Mesenteric fat pad (tissue), 1 donor: ENCODE results near the gene MLLT10. TPM values are rescaled to one million over a fixed set of nuclear protein-coding genes. Genes with fewer than 3 reads are reported as not detected.
"Not testable (repeated sequence)": the region's sequence is repeated elsewhere in the genome, so short reads cannot be mapped to it uniquely, and the experiment has no call there.

Experiments used
- DNase-seq: peaks from one replicate; pipeline ENCODE4 v3.0.0-alpha.2; 2020; ENCODE audit warnings: low spot score
- total RNA-seq: library from RNA; stranded (reverse); fragmentation: NEBNext Ultra II Directional; extraction: Animal tissue kit (Norgen Biotek cat#: 25700); gene quantifications from one replicate; pipeline ENCODE4 v1.2.1, GENCODE V29; 2021
- donor health status: DM: yes; HTN: yes; CAD: no.

MLLT10 gene
- total RNA-seq, 1 donor from 2014 or later = 42.1 TPM

DNA sequence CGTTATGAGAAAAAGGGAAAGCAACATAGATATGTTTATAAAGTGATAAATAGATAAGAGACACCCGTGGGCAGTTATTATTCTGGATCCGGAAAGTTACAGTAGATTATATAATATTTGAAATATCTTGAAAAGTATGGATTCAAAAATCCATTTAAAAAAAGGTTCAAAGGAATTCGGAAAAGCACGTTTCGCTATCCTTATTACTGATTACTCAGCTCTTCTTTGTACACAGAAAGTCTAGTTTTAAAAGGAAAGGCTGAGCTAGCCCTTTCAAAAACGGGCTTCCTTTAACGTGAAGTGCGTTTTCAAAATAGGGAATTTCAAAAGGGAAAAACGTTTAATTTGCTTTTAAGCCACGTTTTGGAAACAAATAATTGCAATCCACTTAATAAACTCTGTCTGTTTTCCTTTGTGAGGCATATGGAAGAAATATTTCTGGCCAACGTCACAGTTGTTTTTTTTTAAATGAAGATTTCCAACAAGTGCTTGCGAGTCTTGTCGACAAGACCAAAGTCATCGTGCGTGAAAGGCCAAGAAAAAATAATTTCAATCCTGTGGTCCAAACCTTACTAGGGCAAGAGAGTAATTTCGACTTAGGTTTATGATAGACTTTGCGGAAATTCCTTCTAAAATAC lies 6.3 kb upstream of the MLLT10 start:
- no peak for DNase-seq

- no peak for DNase-seq
Observed at GRCh38 chr10:21528236-21529031, 5.6 kb upstream of the MLLT10 start.

DNA sequence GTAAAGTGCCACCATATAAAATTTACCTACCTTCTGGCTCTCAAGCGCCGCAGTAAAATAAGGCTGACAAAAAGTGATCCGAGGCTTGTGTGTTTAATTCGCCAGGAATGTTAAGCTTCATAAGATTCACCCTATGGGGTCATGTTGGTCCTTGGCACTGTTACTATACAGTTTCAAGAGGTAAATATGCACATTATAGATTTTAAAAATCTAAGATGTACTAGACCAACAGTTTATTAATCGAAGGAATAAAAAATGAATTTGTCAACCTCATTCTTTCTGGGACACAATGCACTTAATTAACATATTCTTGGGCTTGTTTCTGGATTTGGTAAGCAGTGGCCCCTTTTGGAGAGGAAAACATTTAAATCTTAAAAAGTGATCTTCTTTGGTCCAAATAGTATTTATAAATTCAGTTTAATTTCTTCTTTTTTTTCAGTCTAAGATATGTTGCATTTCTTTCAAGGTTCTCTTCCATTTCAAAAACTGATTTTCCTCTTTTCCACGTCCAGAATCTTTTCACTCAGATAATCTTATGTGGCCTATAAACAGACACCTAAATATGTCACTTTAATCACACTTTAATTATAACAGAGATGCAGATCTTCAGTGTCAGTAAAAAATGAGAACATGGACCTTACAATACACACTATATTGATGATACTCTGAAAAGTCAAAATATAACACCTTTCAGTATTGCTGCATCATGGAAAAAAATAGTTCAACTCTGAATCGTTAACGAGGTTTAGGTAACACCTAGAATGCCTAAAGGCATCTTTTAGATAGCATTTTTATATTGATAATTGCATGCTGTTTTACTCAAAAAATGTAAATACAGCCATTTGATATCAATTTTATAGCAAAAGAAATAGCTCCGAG lies 4.8 kb upstream of the MLLT10 start:
- DNase-seq = no peak

DNA sequence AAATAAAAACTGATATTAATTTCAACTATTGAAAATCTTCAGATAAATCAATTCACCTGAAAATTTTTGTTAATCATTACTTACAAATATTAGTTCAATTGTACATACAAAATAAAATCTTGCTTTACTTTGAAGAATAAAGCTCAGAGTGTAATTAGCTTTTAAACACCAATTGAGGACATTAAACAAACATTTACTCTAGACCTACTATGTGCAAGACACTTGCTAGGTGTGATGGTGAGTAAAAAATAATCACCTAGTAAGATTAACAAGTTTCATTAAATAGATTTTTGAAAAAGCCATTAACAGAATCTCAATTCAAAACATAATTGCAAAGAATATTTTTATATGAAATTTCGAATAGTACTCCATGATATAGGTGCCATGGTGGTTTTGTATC lies 3.9 kb upstream of the MLLT10 start:
- DNase-seq = no peak

DNA sequence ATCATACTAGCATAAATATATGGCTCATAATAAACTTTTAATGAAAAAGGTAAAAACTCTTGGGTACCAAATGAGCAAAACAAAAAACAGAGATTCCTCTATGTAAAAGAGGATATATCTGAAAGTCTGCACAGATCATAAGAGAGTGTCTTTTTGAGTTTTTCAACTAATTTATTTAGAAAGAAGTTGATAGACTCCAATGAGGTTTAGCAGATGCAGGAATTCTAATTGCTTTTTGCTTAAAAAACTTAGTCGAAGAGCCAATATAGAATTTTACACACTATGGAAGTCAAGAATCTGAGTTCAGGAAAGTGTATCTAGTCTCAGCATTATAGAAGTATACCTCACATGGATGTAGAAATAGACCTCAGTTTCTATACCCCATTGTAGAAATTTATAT lies 3.4 kb upstream of the MLLT10 start:
- no peak for DNase-seq

DNA sequence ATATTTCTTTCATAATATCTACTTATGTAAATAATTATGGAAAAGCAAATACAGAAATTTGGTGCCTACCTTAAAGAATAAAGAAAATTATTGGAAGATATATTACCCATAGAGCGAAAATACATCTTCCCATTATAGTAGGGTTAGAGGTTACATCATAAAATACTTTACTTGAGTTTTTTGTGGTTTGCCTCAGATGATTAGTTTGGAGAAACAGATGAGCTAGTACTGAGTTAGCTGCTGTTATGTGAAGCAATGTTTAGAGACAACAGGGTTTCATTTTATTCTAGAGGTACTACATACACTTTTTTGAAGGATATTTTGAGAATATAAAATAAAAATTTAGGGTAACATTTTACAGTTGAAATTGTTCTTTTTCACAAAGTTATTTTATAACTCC lies 2.9 kb upstream of the MLLT10 start:
- no peak for DNase-seq

- DNase-seq = no peak
Observed at GRCh38 chr10:21532694-21533466, 1.2 kb upstream of the MLLT10 start.

DNA sequence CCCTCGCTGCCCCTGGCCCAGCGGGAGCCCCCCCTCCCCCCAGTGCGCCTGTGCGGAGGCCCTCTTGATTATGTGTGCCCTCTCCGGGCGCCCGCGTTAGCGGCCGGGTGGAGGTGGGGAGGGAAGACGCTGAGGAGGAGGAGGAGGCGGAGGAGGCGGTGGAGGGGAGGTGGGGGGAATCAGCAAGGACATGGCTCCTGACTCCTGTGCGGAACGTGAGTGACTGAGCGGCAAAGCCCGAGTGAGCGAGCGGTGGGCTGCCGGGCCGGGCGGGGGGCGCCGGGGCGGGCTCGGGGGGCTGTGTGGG lies 201 bp downstream of the MLLT10 start:
- no peak for DNase-seq

DNA sequence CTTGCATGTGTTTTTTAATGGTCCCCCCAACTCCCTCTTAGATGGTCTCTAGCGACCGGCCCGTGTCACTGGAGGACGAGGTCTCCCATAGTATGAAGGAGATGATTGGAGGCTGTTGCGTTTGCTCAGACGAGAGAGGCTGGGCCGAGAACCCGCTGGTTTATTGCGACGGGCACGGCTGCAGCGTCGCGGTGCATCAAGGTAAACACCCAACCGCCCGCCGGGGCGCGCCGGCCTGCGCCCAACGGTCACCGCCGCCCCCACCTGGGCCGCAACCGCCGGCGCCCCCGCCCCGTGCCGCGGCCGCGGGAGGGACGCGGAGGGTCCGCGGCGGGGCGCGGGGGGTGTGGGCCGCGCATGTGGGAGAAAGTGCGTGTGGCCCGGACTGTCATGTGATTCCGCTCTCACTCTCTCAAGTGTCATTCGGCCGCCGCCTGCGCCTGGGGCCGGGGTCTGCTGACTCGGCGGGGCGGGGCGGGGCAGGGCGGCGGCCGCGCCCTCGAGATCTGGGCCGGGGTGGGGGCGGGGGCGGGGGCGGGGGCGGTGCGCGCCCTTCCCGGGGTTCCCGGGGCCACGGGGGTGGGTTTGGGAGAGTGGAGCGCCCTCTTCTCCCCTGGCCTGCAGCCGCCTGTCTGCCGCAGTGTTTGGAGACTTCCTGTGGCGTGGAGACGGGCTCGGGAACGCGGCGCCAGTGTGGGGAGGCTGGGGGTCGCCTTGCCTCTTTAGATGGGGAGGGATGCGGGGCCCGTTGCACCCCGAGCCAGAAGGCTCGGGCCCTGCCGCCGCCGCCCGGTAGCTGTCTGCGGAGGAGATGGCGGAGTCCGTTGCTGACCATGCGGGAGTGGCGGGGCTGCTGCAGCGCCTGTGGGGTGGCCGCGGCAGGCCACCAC lies 817 bp downstream of the MLLT10 start:
- no peak for DNase-seq

DNA sequence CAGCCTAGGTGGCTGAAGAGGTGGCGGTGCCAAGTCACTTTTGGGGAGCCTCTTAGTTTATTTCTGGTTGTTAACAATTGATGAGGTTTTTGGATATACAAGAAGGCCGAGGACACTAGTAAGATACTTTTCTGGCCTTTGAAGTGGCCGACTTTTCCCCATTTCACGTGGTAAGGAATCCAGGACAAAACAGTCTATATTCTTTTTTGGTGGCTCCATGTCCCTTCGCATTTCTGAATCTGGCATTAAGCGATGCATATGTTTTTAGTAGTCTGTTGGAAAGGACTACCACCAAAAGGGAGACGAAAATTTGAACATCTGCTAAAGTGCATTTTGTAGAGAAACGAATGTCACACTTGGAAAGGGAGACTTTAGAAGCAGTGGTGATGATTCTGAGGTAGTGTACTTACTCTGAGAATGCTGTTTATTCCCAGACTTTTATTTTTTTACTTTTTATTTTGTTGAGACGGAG lies 1.5 kb downstream of the MLLT10 start:
- no peak for DNase-seq

GRCh38 chr10:21535976-21536375 lies 1.9 kb downstream of the MLLT10 start:
- not testable (repeated sequence) for DNase-seq

DNA sequence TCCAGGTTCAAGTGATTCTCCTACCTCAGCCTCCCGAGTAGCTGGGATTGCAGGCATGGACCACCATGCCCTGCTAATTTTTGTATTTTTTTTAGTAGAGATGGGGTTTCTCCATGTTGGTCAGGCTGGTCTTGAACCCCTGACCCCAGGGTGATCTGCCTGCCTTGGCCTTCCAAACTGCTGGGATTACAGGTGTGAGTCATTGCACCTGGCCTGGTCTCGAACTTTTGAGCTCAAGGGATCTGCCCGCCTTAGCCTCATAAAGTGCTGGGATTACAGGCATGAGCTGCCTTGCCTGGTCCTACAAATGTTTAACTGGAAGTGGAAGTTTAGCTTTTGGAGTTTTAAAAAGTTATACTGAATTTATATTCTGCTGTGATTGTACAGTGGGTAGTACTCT lies 2.8 kb downstream of the MLLT10 start:
- no peak for DNase-seq

GRCh38 chr10:21540701-21541100 lies 6.7 kb downstream of the MLLT10 start:
- not testable (repeated sequence) for DNase-seq

- no peak for DNase-seq
Observed at GRCh38 chr10:21547246-21547645, 13.2 kb downstream of the MLLT10 start.

DNA sequence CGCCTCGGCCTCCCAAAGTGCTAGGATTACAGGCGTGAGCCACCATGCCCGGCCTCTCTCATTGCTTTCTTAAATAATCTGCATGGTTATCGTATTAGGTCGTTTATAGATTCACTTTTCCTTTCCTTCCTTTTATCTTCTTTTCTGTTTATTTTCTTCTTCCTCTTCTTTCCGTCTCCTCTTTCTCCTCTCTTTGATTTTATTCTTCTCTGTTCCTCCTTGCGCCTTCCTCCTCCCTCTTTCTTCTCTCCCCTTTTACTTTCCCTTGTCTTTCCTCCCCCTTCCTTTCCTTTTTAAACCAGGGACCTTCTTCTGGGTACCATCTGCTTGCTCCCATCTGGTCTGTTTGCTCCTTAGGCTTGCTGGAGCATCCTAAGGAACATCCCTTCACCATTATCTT lies 18.6 kb downstream of the MLLT10 start:
- no peak for DNase-seq

DNA sequence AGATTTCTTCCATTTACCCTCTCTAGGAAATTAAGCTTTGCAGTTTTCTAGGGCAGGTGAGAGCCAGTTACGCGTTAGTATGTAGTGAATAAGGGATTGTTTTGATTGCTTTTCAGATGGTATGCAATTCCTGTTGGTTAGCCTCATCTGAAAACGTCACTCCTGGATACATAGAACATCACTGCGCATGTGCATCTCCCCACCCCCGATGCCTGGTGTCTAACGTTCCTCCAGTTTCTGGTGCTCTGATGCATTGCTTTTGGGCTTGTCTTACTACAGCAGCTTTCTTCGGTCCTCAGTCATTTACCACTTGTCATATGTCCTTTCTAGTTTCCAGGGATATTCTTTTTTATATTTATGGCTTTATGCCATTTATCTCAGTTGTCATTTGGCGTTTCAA lies 22.5 kb downstream of the MLLT10 start:
- no peak for DNase-seq

- DNase-seq = not testable (repeated sequence)
Observed at GRCh38 chr10:21558984-21559383, 25.0 kb downstream of the MLLT10 start.

- DNase-seq = no peak
Observed at GRCh38 chr10:21570761-21571521, 36.9 kb downstream of the MLLT10 start.

DNA sequence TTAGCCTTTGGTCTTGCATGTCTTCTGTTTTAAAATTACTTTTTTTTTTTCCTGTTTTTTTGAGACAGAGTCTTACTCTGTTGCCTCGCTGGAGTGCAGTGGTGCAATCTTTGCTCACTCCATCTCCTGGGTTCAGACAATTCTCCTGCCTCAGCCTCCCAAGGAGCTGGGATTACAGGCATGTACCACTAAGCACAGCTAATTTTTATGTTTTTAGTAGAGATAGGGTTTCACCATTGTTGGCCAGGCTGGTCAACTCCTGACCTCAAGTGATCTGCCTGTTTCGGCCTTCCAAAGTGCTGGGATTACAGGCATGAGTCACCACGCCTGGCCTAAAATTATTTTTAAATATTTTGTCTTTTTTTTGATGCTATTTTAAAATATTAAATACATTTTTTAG lies 38.5 kb downstream of the MLLT10 start:
- DNase-seq = no peak
